Hematopoietic multipotent progenitor cell treated with erythropoietin and hydrocortisone succinate and interleukin-3 and kit ligand, for 8 days (in vitro differentiated cells): Measurements from ENCODE around the gene PTGES3.
A peak's percentile ranks its signal among the peaks of the same experiment; 100 is the strongest.
"Not testable (repeated sequence)": the region's sequence is repeated elsewhere in the genome, so short reads cannot be mapped to it uniquely, and the experiment has no call there.

Source experiments
- DNase-seq: peaks from one replicate; pipeline ENCODE4 v3.0.0-alpha.2; 2015

The PTGES3 gene

DNA sequence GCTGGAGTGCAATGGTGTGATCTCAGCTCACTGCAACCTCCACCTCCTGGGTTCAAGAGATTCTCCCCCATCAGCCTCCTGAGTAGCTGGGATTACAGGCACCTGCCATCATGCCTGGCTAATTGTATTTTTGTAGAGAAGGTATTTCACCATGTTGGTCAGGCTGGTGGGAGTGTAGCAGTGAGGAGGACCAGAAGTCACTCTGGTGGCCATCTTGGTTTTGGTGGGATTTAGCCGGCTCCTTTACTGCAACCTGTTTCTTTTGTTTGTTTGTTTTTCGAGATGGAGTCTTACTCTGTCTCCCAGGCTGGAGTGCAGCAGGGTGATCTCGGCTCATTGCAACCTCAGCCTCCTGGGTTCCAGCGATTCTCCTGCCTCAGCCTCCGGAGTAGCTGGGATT, 16.4 kb upstream of the PTGES3 start:
- not testable (repeated sequence) for DNase-seq

- peak; percentile 64 for DNase-seq
These were observed 11.1 kb upstream of the PTGES3 start for GRCh38 chr12:56699020-56699661.

DNA sequence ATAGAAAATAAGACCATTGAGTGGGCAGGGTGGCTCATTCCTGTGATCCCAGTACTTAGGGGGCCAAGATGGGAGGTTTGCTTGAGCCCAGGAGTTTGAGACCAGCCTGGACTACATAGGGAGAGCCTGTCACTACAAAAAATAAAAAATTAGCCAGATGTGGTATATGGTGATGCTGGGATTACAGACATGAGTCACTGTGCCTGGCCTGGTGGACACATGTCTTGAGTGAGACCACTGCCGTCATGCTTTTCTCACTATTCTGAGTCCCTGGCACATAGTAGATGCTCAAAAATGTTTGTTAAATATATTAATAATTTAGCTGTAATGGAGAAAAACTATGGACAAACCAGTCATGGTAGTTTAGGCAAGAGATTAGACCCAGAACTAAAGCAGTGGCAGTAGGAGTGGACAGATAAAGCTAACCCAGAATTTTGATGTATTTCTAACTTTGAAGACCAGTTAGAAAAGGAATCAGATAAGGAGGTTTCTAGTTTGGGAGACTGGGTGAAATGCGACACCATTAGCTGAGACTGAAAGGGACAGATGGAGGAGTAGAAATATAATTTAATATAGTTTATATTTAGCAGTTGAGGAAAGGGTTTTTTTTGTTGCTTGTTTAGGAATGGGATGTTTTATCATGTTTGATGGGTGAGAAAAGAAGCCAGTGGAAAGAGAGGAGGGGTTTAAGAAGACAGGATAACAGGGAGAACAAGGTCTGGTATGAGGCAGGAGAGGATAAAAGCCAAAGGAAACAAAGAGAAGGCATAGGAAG, 7.4 kb upstream of the PTGES3 start:
- DNase-seq = peak; percentile 38

- DNase-seq = no peak
These were observed 6.1 kb upstream of the PTGES3 start for GRCh38 chr12:56694161-56694560.

DNA sequence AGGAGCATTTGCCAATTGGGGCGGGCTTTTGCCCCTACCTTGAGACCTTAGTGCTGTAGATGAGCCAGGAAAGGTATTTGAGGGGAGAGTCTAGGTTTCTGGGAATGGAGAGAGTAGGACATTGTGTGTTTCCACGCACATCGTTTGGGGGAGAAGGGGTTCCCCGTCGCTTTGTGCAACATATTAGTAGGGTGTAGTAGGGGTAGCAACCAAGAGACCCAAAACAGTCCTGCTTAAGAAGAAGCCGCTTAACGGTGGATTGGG, 694 bp upstream of the PTGES3 start:
- no peak for DNase-seq

DNA sequence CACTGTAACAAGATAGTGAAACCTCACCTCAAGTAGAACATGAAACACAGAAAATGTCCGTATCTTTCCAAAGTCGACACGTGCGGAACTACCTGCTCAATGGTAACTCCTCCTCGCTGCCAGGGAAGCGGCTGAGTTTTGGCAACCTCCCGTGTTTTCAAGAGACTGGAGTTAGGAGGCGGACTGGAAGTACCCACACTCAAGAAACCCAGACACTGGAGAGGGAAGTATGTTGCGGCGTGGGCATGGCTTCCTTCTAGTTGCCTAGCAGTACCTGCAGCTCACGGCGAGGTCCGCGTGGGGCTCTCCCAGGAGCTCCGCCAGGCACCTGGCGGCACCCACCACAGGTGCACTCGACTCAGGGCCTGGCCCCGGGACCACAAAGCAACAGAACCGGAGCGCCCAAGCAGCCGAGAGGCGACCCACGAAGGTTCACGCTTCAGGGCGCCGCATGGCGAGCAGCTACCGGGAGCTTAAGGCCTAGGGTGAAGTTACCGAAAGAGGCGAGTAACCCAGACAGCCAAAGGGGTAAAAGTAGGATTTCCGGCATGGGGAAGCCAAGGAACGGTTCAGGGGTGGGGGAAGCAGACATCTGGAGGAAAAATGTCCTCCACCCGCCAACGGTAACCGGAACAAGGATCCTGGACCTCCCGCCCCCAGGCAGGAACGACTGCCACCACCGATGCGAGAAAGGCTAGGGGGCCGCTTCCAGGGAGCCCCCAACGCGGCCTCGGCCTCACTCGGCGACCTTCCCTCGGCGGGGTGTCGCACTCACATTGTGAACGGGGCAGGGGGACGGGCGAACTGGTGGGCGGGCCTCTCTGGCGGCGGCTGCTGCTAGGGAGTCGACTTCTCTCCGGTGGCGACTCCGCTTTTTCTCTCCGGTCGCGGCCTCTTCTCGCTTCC, 608 bp downstream of the PTGES3 start:
- DNase-seq = peak; percentile 57

GRCh38 chr12:56684745-56685359, 3.2 kb downstream of the PTGES3 start:
- DNase-seq = no peak

- no peak for DNase-seq
These were observed 5.8 kb downstream of the PTGES3 start for GRCh38 chr12:56682323-56682722.

- no peak for DNase-seq
These were observed 8.1 kb downstream of the PTGES3 start for GRCh38 chr12:56679883-56680575.

GRCh38 chr12:56678852-56679251, 9.2 kb downstream of the PTGES3 start:
- DNase-seq = no peak

DNA sequence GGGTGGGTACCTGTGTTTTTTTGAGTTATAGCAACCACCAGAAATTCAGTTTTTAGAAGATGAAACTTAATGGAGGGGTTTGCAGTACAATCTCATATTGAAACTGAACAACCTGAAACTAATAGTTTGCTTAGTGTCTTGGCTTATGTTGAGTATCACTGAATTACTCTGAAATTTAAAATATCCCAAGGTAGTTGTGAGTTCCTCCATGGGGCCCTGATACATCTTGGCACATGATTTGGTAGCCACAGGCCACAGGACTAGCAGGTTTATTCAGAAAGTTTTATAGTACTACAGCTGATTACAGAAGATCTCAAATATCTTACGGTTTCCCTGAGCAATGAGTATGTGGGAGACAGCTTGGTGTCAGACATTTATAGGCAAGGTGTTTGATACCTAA, 10.4 kb downstream of the PTGES3 start:
- no peak for DNase-seq

- no peak for DNase-seq
These were observed 11.1 kb downstream of the PTGES3 start for GRCh38 chr12:56676851-56677580.

DNA sequence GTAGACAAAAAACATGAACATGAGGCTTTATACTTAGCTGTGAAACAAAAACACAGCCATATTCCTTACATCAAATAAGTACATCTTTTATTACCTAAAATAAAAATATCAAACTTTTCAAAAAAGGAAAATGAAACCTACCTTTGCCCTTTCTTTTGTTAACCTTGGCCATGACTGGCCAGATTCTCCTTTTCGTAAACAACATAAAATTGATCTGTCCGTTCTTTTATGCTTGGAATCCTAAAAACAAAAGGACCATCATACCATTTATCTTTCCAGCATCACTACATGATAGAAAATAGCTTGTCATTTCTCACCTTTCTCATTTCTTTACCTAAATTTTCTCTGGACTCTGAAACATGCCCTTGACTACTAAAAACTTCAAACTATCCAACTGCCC, 16.5 kb downstream of the PTGES3 start:
- no peak for DNase-seq

- DNase-seq = no peak
These were observed 17.2 kb downstream of the PTGES3 start for GRCh38 chr12:56670836-56671235.

GRCh38 chr12:56668197-56668457, 20.0 kb downstream of the PTGES3 start:
- no peak for DNase-seq

DNA sequence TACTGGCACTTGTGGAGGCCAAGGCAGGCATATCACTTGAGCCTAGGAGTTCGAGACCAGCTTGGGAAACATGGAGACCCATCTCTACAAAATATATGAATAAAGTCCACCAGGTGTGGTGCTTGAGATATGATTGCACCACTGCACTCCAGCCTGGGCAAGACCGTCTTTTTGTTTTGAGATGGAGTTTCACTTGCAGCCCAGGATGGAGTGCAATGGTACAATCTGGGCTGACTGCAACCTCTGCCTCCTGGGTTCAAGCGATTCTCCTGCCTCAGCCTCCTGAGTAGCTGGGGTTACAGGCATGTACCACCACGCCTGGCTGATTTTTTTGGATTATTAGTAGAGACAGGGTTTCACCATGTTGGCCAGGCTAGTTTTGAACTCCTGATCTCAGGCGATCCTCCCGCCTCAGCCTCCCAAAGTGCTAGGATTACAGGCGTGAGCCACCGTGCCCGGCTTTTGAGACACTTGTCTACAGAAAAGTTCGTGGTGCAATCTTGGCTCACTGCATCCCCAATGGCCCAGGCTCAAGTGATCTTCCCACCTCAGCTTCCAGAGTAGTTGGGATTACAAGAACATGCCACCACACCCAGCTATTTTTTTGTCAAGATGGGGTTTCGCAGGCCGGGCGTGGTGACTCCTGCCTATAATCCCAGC, 26.0 kb downstream of the PTGES3 start:
- DNase-seq = no peak

GRCh38 chr12:56661560-56661959, 26.5 kb downstream of the PTGES3 start:
- DNase-seq = no peak

DNA sequence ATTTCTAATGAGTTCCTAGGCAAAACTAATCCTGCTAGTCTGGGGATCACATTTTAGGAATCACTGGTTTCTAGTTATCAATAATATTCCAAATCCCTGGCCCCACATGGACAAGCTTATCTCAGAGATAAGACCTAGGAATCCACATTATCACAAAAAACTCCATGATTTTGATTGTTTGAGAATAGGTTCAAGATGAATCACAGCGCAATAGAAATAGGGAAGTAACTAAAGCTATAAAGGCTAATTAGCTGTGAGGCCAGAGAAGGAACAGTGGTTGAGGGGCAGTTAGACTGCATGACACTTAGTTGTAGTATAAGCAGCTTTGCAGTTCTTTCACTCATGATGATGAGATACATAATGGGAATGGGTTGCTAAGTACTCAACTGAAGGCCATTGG, 29.2 kb downstream of the PTGES3 start:
- no peak for DNase-seq

- DNase-seq = no peak
These were observed 30.4 kb downstream of the PTGES3 start for GRCh38 chr12:56657416-56658379.

GRCh38 chr12:56653781-56654180, 34.3 kb downstream of the PTGES3 start:
- not testable (repeated sequence) for DNase-seq

DNA sequence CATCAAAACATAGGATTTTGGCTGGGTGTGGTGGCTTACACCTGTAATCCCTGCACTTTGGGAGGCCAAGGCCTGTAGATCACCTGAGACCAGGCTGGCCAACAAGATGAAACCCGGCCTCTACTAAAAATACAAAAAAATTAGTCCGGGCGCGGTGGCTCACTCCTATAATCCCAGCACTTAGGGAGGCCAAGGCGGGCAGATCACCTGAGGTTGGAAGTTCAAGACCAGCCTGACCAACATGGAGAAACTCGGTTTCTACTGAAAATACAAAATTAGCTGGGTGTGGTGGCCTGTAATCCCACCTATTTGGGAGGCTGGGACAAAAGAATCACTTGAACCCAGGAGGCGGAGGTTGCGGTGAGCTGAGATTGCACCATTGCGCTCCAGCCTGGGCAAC, 40.1 kb downstream of the PTGES3 start:
- DNase-seq = not testable (repeated sequence)
